Tibial nerve (tissue), 4 donors: ENCODE measurements around the gene RALA. TPM values are rescaled to one million over a fixed set of nuclear protein-coding genes. Genes with fewer than 3 reads are reported as not detected.
"Not testable (repeated sequence)": the region's sequence is repeated elsewhere in the genome, so short reads cannot be mapped to it uniquely, and the experiment has no call there.

Experiments
- DNase-seq, 2 donors: peaks; one replicate each; pipeline ENCODE4 v3.0.0-alpha.2; 2019; ENCODE audit warnings: low spot score in 2 of 2
- H3K27ac ChIP-seq, 4 donors: fragments of 200-600 bp; sonication (generic) in 3 of 4; one replicate each; pipeline ENCODE4 v1.5.1; 2017 to 2019; ENCODE audit warnings: mild to moderate bottlenecking in 1 of 4
- H3K27me3 ChIP-seq, 2 donors: fragments of 200-600 bp; sonication (generic) in 1 of 2; one replicate each; pipeline versions ENCODE4 v1.5.1 to v1.6.0; 2017 to 2019
- H3K36me3 ChIP-seq, 3 donors: fragments of 200-600 bp; sonication (generic); one replicate each; pipeline ENCODE4 v1.5.1; 2018 to 2019
- H3K4me1 ChIP-seq, 4 donors: fragments of 200-600 bp; sonication (generic) in 3 of 4; one replicate each; pipeline ENCODE4 v1.5.1; 2017 to 2019
- H3K4me3 ChIP-seq, 4 donors: fragments of 200-600 bp; sonication (generic) in 3 of 4; one replicate each; pipeline ENCODE4 v1.5.1; 2017 to 2019; ENCODE audit warnings: mild to moderate bottlenecking in 1 of 4, moderate library complexity in 1 of 4
- H3K9me3 ChIP-seq, 4 donors: fragments of 200-600 bp; sonication (generic) in 3 of 4; one replicate each; pipeline ENCODE4 v1.5.1; 2017 to 2019
- EP300 ChIP-seq, 2 donors: sonication (generic); formaldehyde crosslinking; IDR thresholded peaks; one replicate each; pipeline ENCODE4 v1.6.1; 2017; ENCODE audit warnings: antibody characterized with exemption in 2 of 2, mild to moderate bottlenecking in 1 of 2
- POLR2A ChIP-seq, 2 donors: fragments of 450-650 bp; IDR thresholded peaks; one replicate each; pipeline ENCODE4 v1.6.1; 2017; ENCODE audit warnings: antibody characterized with exemption in 2 of 2, mild to moderate bottlenecking in 2 of 2, moderate library complexity in 2 of 2
- WGBS, 2 donors: methylation state at CpG; one replicate each; pipeline ENCODE4 v1.1.5; 2018; 5-methylcytosine and 5-hydroxymethylcytosine counted together
- total RNA-seq, 4 donors: library from RNA; depleted of rRNA; stranded (reverse); fragments of >200 nt; gene quantifications; one replicate each; pipeline ENCODE4 v1.1.0, GENCODE V29; 2016
- TF ChIP-seq, protein P1 (sequence below), 5 experiments: fragments of 200-600 bp in 3 of 5; fragments of 450-650 bp in 2 of 5; sonication (generic) in 3 of 5; IDR thresholded peaks; one replicate each; pipeline ENCODE4 v1.5.1; 2016 to 2019; ENCODE audit warnings: antibody characterized with exemption in 5 of 5, mild to moderate bottlenecking in 3 of 5, moderate library complexity in 2 of 5

The RALA gene
- total RNA-seq, 4 donors from 2014 or later = 16.7 to 38.2 (median 23.9) TPM

DNA sequence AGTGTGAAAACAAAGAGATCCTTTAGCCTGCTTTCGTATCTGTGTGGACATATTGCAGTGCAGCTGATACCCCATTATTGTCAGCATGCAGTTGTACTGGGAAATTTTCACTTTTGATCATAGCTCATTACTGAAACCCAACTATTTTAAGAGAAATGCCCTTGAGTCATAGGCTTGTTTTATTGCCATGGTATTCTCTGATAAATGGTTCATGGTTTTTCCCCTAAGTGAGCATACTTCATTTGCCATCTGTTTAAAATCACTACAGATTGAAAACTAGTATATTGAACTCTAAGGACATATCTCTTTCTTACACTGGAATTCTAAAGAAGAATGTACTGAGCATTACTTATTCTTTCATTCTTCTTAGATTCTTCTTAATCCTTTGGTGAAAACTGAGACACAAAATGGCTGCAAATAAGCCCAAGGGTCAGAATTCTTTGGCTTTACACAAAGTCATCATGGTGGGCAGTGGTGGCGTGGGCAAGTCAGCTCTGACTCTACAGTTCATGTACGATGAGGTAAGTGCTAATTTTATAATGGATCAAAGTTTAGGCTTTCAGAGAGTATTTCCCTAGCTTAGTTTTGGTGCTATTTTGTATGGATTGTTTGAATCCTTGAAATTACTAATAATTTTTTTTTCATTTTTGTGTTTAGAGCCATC is 63.0 kb downstream of the RALA start:
- WGBS, 2 donors = 81 to 84% methylated on average over 3 of the region's 3 CpGs
- TF ChIP-seq, protein P1, sequence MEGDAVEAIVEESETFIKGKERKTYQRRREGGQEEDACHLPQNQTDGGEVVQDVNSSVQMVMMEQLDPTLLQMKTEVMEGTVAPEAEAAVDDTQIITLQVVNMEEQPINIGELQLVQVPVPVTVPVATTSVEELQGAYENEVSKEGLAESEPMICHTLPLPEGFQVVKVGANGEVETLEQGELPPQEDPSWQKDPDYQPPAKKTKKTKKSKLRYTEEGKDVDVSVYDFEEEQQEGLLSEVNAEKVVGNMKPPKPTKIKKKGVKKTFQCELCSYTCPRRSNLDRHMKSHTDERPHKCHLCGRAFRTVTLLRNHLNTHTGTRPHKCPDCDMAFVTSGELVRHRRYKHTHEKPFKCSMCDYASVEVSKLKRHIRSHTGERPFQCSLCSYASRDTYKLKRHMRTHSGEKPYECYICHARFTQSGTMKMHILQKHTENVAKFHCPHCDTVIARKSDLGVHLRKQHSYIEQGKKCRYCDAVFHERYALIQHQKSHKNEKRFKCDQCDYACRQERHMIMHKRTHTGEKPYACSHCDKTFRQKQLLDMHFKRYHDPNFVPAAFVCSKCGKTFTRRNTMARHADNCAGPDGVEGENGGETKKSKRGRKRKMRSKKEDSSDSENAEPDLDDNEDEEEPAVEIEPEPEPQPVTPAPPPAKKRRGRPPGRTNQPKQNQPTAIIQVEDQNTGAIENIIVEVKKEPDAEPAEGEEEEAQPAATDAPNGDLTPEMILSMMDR (IDR thresholded peaks at IDR 0.05) = no peak
- TF ChIP-seq POLR2A (IDR thresholded peaks at IDR 0.05) (no peak), EP300 (IDR thresholded peaks at IDR 0.05) (no peak)
- Histone ChIP-seq H3K4me1 (peaks cover 0 to 28% (median 5%) of the 10 kb centered on the region in 4 donors), H3K9me3 (no peaks in the 10 kb centered on the region), H3K27ac (no peak overlapping the region), H3K36me3 (peaks cover 0 to 35% (median 0%) of the 10 kb centered on the region in 3 donors), H3K27me3 (no peaks in the 10 kb centered on the region), H3K4me3 (no peak overlapping the region)
- no peak for DNase-seq

DNA sequence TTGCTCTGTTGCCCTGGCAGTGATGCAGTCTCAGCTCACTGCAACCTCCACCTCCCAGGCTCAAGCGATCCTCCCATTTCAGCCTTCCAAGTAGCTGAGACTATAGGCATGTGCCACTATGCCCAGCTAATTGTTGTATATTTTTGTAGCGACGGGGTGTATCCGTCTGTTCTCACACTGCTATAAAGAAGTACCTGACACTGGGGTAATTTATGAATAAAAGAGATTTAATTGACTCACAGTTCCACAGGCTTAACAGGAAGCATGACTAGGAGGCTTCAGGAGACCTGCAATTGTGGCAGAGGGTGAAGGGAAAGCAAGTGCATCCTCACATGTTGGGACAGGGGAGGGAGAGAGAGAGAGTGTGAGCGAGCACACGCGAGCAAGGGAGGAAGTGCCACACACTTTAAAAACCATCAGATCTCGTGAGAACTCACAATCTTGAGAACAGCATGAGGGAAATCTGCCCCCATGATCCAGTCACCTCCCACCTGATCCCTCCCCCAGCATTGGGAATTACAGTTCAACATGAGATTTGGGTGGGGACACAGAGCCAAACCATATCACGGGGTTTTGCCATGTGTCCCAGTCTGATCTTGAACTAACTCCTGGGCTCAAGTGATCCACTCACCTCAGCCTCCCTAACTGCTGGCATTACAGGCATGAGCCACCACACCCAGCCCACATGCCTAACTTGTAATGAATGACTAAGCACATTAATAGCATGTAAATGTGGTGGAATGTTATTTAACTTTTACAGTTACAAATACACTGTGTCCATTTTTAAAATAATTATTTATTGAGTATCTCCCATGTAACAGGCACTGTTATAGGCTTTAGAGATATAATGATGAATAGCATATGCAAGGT is 65.5 kb downstream of the RALA start:
- peaks cover 0 to 6% (median 2%) of the 10 kb centered on the region in 4 donors for H3K4me1 ChIP-seq
- WGBS, 2 donors = 87 to 92% methylated on average over 9 of the region's 9 CpGs
- H3K27me3 ChIP-seq = no peaks in the 10 kb centered on the region
- DNase-seq = no peak
- H3K9me3 ChIP-seq = no peaks in the 10 kb centered on the region
- H3K27ac ChIP-seq = no peak overlapping the region
- no peak overlapping the region for H3K4me3 ChIP-seq
- TF ChIP-seq POLR2A (IDR thresholded peaks at IDR 0.05) (no peak), EP300 (IDR thresholded peaks at IDR 0.05) (no peak)
- TF ChIP-seq, protein P1 (IDR thresholded peaks at IDR 0.05) = no peak
- H3K36me3 ChIP-seq = peaks cover 0 to 60% (median 0%) of the 10 kb centered on the region in 3 donors

DNA sequence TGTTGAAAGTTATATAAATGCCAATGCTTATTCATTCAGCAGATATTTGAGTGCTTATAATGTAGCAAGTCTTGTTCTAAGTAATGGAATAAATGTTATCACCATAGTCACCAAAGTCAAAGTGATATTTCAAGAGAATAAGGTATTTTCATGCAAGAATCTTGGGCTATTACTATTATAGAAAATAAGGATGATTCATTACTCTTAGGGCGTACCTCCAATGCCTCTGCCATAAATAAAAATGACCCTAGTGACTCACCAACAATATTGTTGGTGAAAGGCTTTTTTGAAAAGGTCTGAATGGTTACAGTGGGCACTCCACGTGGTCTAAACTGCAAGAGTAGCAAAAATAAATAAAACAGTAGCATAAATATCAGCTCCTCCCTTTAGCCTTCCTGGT is 68.4 kb downstream of the RALA start:
- no peak overlapping the region for H3K27ac ChIP-seq
- H3K4me1 ChIP-seq = peaks cover 0 to 2% (median 0%) of the 10 kb centered on the region in 4 donors
- WGBS, 2 donors = 51 to 59% methylated on average over 2 of the region's 2 CpGs
- DNase-seq = no peak
- H3K9me3 ChIP-seq = no peaks in the 10 kb centered on the region
- no peaks in the 10 kb centered on the region for H3K27me3 ChIP-seq
- H3K4me3 ChIP-seq = no peak overlapping the region
- TF ChIP-seq, protein P1 (IDR thresholded peaks at IDR 0.05) = no peak
- no peak for TF ChIP-seq EP300 (IDR thresholded peaks at IDR 0.05)
- H3K36me3 ChIP-seq = peaks cover 0 to 63% (median 0%) of the 10 kb centered on the region in 3 donors

DNA sequence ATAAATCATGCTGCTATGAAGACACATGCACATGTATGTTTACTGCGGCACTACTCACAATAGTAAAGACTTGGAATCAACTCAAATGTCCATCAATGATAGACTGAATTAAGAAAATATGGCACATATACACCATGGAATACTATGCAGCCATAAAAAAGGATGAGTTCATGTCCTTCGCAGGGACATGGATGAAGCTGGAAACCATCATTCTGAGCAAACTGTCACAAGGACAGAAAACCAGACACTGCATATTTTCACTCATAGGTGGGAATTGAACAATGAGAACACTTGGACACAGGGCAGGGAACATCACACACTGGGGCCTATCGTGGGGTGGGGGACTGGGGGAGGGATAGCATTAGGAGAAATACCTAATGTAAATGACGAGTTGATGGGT is 69.7 kb downstream of the RALA start:
- H3K36me3 ChIP-seq = peaks cover 0 to 66% (median 4%) of the 10 kb centered on the region in 3 donors
- not testable (repeated sequence) for H3K4me1 ChIP-seq, H3K9me3 ChIP-seq, H3K27me3 ChIP-seq, H3K4me3 ChIP-seq, H3K27ac ChIP-seq, DNase-seq
- 94 to 96% methylated on average over 4 of the region's 4 CpGs for WGBS, 2 donors

DNA sequence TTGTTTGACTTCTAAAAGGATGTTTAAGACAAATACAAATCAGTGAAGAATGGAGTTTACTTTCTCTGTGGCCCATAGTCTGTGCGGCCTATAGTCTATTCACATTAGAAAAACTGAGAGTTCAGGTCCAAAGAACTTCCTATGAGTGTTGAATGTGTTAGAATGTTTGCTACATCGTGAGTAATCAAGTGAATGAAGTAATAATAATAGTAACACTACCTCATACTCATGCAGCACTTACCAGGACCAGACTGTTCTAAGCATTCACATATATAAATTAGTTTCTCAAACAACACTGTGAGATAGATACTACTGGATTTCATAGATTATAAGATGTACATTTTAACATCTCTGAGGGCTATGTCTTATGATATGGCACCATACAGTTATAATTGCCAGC is 70.4 kb downstream of the RALA start:
- no peaks in the 10 kb centered on the region for H3K27me3 ChIP-seq
- WGBS, 2 donors = 90 to 93% methylated on average over 2 of the region's 2 CpGs
- peaks cover 0 to 59% (median 4%) of the 10 kb centered on the region in 3 donors for H3K36me3 ChIP-seq
- no peaks in the 10 kb centered on the region for H3K9me3 ChIP-seq
- no peak overlapping the region for H3K4me3 ChIP-seq
- peaks cover 0 to 9% (median 0%) of the 10 kb centered on the region in 4 donors for H3K4me1 ChIP-seq
- H3K27ac ChIP-seq = no peak overlapping the region
- TF ChIP-seq EP300 (IDR thresholded peaks at IDR 0.05) (no peak), POLR2A (IDR thresholded peaks at IDR 0.05) (no peak)
- TF ChIP-seq, protein P1 (IDR thresholded peaks at IDR 0.05) = no peak
- DNase-seq = no peak
